ENCODE data around the gene NLRP12.

NLRP12 gene

GRCh38 chr19:53866865-53867224 lies 42.7 kb upstream of the NLRP12 start:
- no peak overlapping the region for H3K4me2 ChIP-seq (ENCODE audit: low read length)

GRCh38 chr19:53865918-53866864 lies 42.1 kb upstream of the NLRP12 start:
- Histone ChIP-seq H2AFZ (ENCODE audit: low read depth, low read length) (no peak overlapping the region), H3K9ac (ENCODE audit: low read length) (no peak overlapping the region), H3K27ac (ENCODE audit: low read length) (no peak overlapping the region), H3K4me1 (ENCODE audit: low read length) (no peaks in the 10 kb centered on the region), H3K79me2 (ENCODE audit: low read length) (no peaks in the 10 kb centered on the region), H4K20me1 (ENCODE audit: insufficient read depth, low read length) (no peaks in the 10 kb centered on the region), H3K4me2 (ENCODE audit: low read length) (no peak overlapping the region), H3K27me3 (ENCODE audit: low read depth, low read length) (no peaks in the 10 kb centered on the region), H3K9me3 (ENCODE audit: insufficient read depth, low read length) (no peaks in the 10 kb centered on the region), H3K36me3 (replicated peaks; ENCODE audit: low read depth, low read length) (no peaks in the 10 kb centered on the region), H3K4me3 (ENCODE audit: low read length) (no peak overlapping the region)
- TF ChIP-seq EZH2phosphoT487 (IDR thresholded peaks at IDR 0.05; ENCODE audit: low read depth) (no peak), CTCF (IDR thresholded peaks at IDR 0.05; ENCODE audit: low read depth, low read length) (no peak)

More at GRCh38 chr19:53866865-53867224, 42.7 kb upstream of the NLRP12 start:
- H3K36me3 ChIP-seq (replicated peaks; ENCODE audit: low read depth, low read length): no peaks in the 10 kb centered on the region
- H3K9ac ChIP-seq (ENCODE audit: low read length): no peak overlapping the region
- no peaks in the 10 kb centered on the region for H3K27me3 ChIP-seq (ENCODE audit: low read depth, low read length)
- H3K27ac ChIP-seq (ENCODE audit: low read length): no peak overlapping the region
- no peaks in the 10 kb centered on the region for H4K20me1 ChIP-seq (ENCODE audit: insufficient read depth, low read length)
- TF ChIP-seq EZH2phosphoT487 (IDR thresholded peaks at IDR 0.05; ENCODE audit: low read depth) (no peak), CTCF (IDR thresholded peaks at IDR 0.05; ENCODE audit: low read depth, low read length) (no peak)
- no peaks in the 10 kb centered on the region for H3K4me1 ChIP-seq (ENCODE audit: low read length)
- no peaks in the 10 kb centered on the region for H3K79me2 ChIP-seq (ENCODE audit: low read length)
- H2AFZ ChIP-seq (ENCODE audit: low read depth, low read length): no peak overlapping the region
- H3K9me3 ChIP-seq (ENCODE audit: insufficient read depth, low read length): no peaks in the 10 kb centered on the region
- no peak overlapping the region for H3K4me3 ChIP-seq (ENCODE audit: low read length)

GRCh38 chr19:53865523-53865917 lies 41.4 kb upstream of the NLRP12 start:
- no peaks in the 10 kb centered on the region for H3K36me3 ChIP-seq (replicated peaks; ENCODE audit: low read depth, low read length)
- no peaks in the 10 kb centered on the region for H3K79me2 ChIP-seq (ENCODE audit: low read length)
- no peak overlapping the region for H3K4me3 ChIP-seq (ENCODE audit: low read length)
- no peak for TF ChIP-seq EZH2phosphoT487 (IDR thresholded peaks at IDR 0.05; ENCODE audit: low read depth)
- TF ChIP-seq CTCF (IDR thresholded peaks at IDR 0.05; ENCODE audit: low read depth, low read length): no peak
- H3K9me3 ChIP-seq (ENCODE audit: insufficient read depth, low read length): no peaks in the 10 kb centered on the region
- H3K4me1 ChIP-seq (ENCODE audit: low read length): no peaks in the 10 kb centered on the region
- H3K4me2 ChIP-seq (ENCODE audit: low read length): no peak overlapping the region
- no peak overlapping the region for H3K9ac ChIP-seq (ENCODE audit: low read length)
- H2AFZ ChIP-seq (ENCODE audit: low read depth, low read length): no peak overlapping the region
- H4K20me1 ChIP-seq (ENCODE audit: insufficient read depth, low read length): no peaks in the 10 kb centered on the region
- H3K27me3 ChIP-seq (ENCODE audit: low read depth, low read length): no peaks in the 10 kb centered on the region
- no peak overlapping the region for H3K27ac ChIP-seq (ENCODE audit: low read length)

GRCh38 chr19:53864308-53864836 lies 40.3 kb upstream of the NLRP12 start:
- Histone ChIP-seq H2AFZ (ENCODE audit: low read depth, low read length) (no peak overlapping the region), H3K4me1 (ENCODE audit: low read length) (no peaks in the 10 kb centered on the region), H3K4me2 (ENCODE audit: low read length) (no peak overlapping the region), H3K79me2 (ENCODE audit: low read length) (no peaks in the 10 kb centered on the region), H3K9me3 (ENCODE audit: insufficient read depth, low read length) (no peaks in the 10 kb centered on the region), H3K27ac (ENCODE audit: low read length) (no peak overlapping the region), H3K4me3 (ENCODE audit: low read length) (no peak overlapping the region), H3K27me3 (ENCODE audit: low read depth, low read length) (no peaks in the 10 kb centered on the region), H3K9ac (ENCODE audit: low read length) (no peak overlapping the region), H3K36me3 (replicated peaks; ENCODE audit: low read depth, low read length) (no peaks in the 10 kb centered on the region), H4K20me1 (ENCODE audit: insufficient read depth, low read length) (no peaks in the 10 kb centered on the region)
- TF ChIP-seq CTCF (IDR thresholded peaks at IDR 0.05; ENCODE audit: low read depth, low read length) (no peak), EZH2phosphoT487 (IDR thresholded peaks at IDR 0.05; ENCODE audit: low read depth) (no peak)
